CD4-positive, alpha-beta T cell treated with Interleukin-6 for 4 hours (primary cell): ENCODE measurements around the gene IWS1.
"Not testable (repeated sequence)": the region's sequence is repeated elsewhere in the genome, so short reads cannot be mapped to it uniquely, and the experiment has no call there.

ENCODE experiments used
- DNase-seq: peaks from one replicate; pipeline ENCODE4 v3.0.0-alpha.2; 2020; ENCODE audit warnings: mixed read lengths

IWS1 gene

GRCh38 chr2:127526132-127527000 is at the start of gene IWS1:
Gene IWS1 (minus strand): TSS chr2:127526489. CDS start chr2:127526208, 281 bp downstream.
- DNase-seq, result peak; percentile 92

- no peak for DNase-seq
Measured at GRCh38 chr2:127575941-127576432, 49.7 kb upstream of the IWS1 start.

- DNase-seq, result no peak
Measured at GRCh38 chr2:127575185-127575765, 49.0 kb upstream of the IWS1 start.

GRCh38 chr2:127574656-127575055 is 48.4 kb upstream of the IWS1 start:
- no peak for DNase-seq

GRCh38 chr2:127573771-127574170 is 47.5 kb upstream of the IWS1 start:
- no peak for DNase-seq

GRCh38 chr2:127573298-127573697 is 47.0 kb upstream of the IWS1 start:
- no peak for DNase-seq

GRCh38 chr2:127572841-127573240 is 46.6 kb upstream of the IWS1 start:
- no peak for DNase-seq

GRCh38 chr2:127572352-127572751 is 46.1 kb upstream of the IWS1 start:
- DNase-seq, result not testable (repeated sequence)

GRCh38 chr2:127570282-127571250 is 44.3 kb upstream of the IWS1 start:
- no peak for DNase-seq

- DNase-seq, result no peak
Measured at GRCh38 chr2:127569666-127570065, 43.4 kb upstream of the IWS1 start.

GRCh38 chr2:127568128-127568527 is 41.8 kb upstream of the IWS1 start:
- no peak for DNase-seq

GRCh38 chr2:127567351-127567854 is 41.1 kb upstream of the IWS1 start:
- DNase-seq, result no peak

GRCh38 chr2:127566576-127566975 is 40.3 kb upstream of the IWS1 start:
- no peak for DNase-seq

- no peak for DNase-seq
Measured at GRCh38 chr2:127566139-127566417, 39.8 kb upstream of the IWS1 start.

GRCh38 chr2:127565261-127566138 is 39.2 kb upstream of the IWS1 start:
- DNase-seq, result no peak

- DNase-seq, result no peak
Measured at GRCh38 chr2:127564429-127565260, 38.4 kb upstream of the IWS1 start.

GRCh38 chr2:127563458-127564428 is 37.5 kb upstream of the IWS1 start:
- no peak for DNase-seq

GRCh38 chr2:127562936-127563335 is 36.6 kb upstream of the IWS1 start:
- no peak for DNase-seq

GRCh38 chr2:127561371-127561770 is 35.1 kb upstream of the IWS1 start:
- DNase-seq, result no peak

- DNase-seq, result no peak
Measured at GRCh38 chr2:127560931-127561280, 34.6 kb upstream of the IWS1 start.
